Smooth muscle cell of the pulmonary artery (primary cell): ENCODE measurements around the gene ELF2. TPM values are rescaled to one million over a fixed set of nuclear protein-coding genes. Genes with fewer than 3 reads are reported as not detected.

Experiments
- total RNA-seq: library from RNA; depleted of rRNA; stranded (reverse); fragments of >200 nt; gene quantifications from 2 replicates; pipeline ENCODE4 v1.2.3, GENCODE V29; 2014

ELF2 gene
- total RNA-seq, result 23.0 and 35.7 TPM in 2 replicates

GRCh38 chr4:139177049-139177868 is at the start of gene ELF2:
Gene ELF2, minus strand, starts transcription at chr4:139177218. Its CDS starts 39,517 bp downstream, at chr4:139137701.

GRCh38 chr4:139015269-139015947 is 161.6 kb downstream of the ELF2 start, which contains the start of gene NOCT:
Gene NOCT, plus strand, starts transcription at chr4:139015781. Its CDS starts 201 bp downstream, at chr4:139015982.

Other genes starting within 250 kb of the ELF2 start
- gene NOCT, start 161.4 kb downstream of the ELF2 start, total RNA-seq, result 24.7 and 44.0 TPM in 2 replicates
- gene MGARP, start 103.0 kb upstream of the ELF2 start, total RNA-seq, result 24.0 and 43.3 TPM in 2 replicates
- 26.6 and 27.7 TPM in 2 replicates for gene NAA15, start 124.3 kb upstream of the ELF2 start, total RNA-seq
- 32.5 and 37.9 TPM in 2 replicates for gene NDUFC1, start 125.3 kb upstream of the ELF2 start, total RNA-seq